Karpas-422 (cell line): ENCODE measurements around the gene PTPN12. TPM values are rescaled to one million over a fixed set of nuclear protein-coding genes. Genes with fewer than 3 reads are reported as not detected.

Experiments
- DNase-seq: peaks from one replicate; pipeline ENCODE4 v3.0.0-alpha.2; 2015
- H2AFZ ChIP-seq: fragments of 200-600 bp; sonication (generic); 2 replicates; pipeline ENCODE4 v1.6.1; 2014; ENCODE audit warnings: antibody characterized with exemption, low read length, mixed read lengths
- H3K27ac ChIP-seq: fragments of 200-600 bp; sonication (generic); 2 replicates; pipeline ENCODE4 v1.5.1; 2014; ENCODE audit warnings: mild to moderate bottlenecking, low read length, moderate library complexity
- H3K27me3 ChIP-seq: fragments of 200-600 bp; sonication (generic); 2 replicates; pipeline ENCODE4 v1.6.1; 2014; ENCODE audit warnings: low read length, mixed read lengths
- H3K36me3 ChIP-seq: fragments of 200-600 bp; sonication (generic); 2 replicates; pipeline ENCODE4 v1.6.1; 2014; ENCODE audit warnings: low read length, mixed read lengths; ENCODE audit not compliant: insufficient read depth
- H3K4me1 ChIP-seq: fragments of 200-600 bp; sonication (generic); 2 replicates; pipeline ENCODE4 v1.6.1; 2014; ENCODE audit warnings: mild to moderate bottlenecking, low read length, mixed read lengths
- H3K4me2 ChIP-seq: fragments of 200-600 bp; sonication (generic); 2 replicates; pipeline ENCODE4 v1.6.1; 2014; ENCODE audit warnings: low read length, low read depth, mild to moderate bottlenecking; ENCODE audit not compliant: poor library complexity, severe bottlenecking
- H3K4me3 ChIP-seq: fragments of 200-600 bp; sonication (generic); 2 replicates; pipeline ENCODE4 v1.5.1; 2014; ENCODE audit warnings: mild to moderate bottlenecking, antibody characterized with exemption, low read length, mixed read lengths
- H3K79me2 ChIP-seq: fragments of 200-600 bp; sonication (generic); 2 replicates; pipeline ENCODE4 v1.6.1; 2014; ENCODE audit warnings: mild to moderate bottlenecking, low read length, mixed read lengths
- H3K9ac ChIP-seq: fragments of 200-600 bp; sonication (generic); 2 replicates; pipeline ENCODE4 v1.6.0; 2014; ENCODE audit warnings: low read length
- H3K9me2 ChIP-seq: fragments of 200-600 bp; sonication (generic), shearing (Covaris generic); replicated peaks from 2 replicates; pipeline ENCODE4 v1.6.0; 2014; ENCODE audit warnings: mild to moderate bottlenecking, low read length, moderate library complexity; ENCODE audit not compliant: insufficient read depth
- H3K9me3 ChIP-seq: fragments of 300-700, 200-600 bp; sonication (generic); 2 replicates; pipeline ENCODE4 v1.6.1; 2014; ENCODE audit warnings: low read length, mixed read lengths
- H4K20me1 ChIP-seq: fragments of 200-600 bp; sonication (generic); 2 replicates; pipeline ENCODE4 v1.6.1; 2014; ENCODE audit warnings: mild to moderate bottlenecking, antibody characterized with exemption, low read length, low read depth; ENCODE audit not compliant: insufficient read depth
- total RNA-seq: library from RNA; depleted of rRNA; stranded (reverse); fragments of >200 nt; shearing (Covaris generic); gene quantifications from 2 replicates; pipeline ENCODE4 v1.2.3, GENCODE V29; 2014; ENCODE audit warnings: low replicate concordance

PTPN12 gene
- total RNA-seq, 1 experiment from 2014 or later = 17.1 TPM

GRCh38 chr7:77575187-77575586 lies 38.1 kb downstream of the PTPN12 start:
- Histone ChIP-seq H3K4me1 (peaks cover 5% of the 10 kb centered on the region), H3K9me3 (no peaks in the 10 kb centered on the region), H3K4me2 (no peak overlapping the region), H3K4me3 (no peak overlapping the region), H3K9me2 (no peaks in the 10 kb centered on the region), H2AFZ (no peak overlapping the region), H4K20me1 (no peaks in the 10 kb centered on the region), H3K79me2 (no peaks in the 10 kb centered on the region), H3K9ac (no peak overlapping the region), H3K27ac (no peak overlapping the region), H3K27me3 (no peaks in the 10 kb centered on the region), H3K36me3 (no peaks in the 10 kb centered on the region)
- no peak for DNase-seq

- Histone ChIP-seq H3K4me1 (peaks cover 5% of the 10 kb centered on the region), H3K27ac (no peak overlapping the region), H3K4me3 (no peak overlapping the region), H3K27me3 (no peaks in the 10 kb centered on the region), H2AFZ (no peak overlapping the region), H3K36me3 (no peaks in the 10 kb centered on the region), H3K79me2 (no peaks in the 10 kb centered on the region), H3K9ac (no peak overlapping the region), H3K4me2 (no peak overlapping the region), H3K9me2 (no peaks in the 10 kb centered on the region), H3K9me3 (no peaks in the 10 kb centered on the region), H4K20me1 (no peaks in the 10 kb centered on the region)
- no peak for DNase-seq
These were observed 39.8 kb downstream of the PTPN12 start for GRCh38 chr7:77576856-77577255.

- no peak overlapping the region for H2AFZ ChIP-seq
- H4K20me1 ChIP-seq = no peaks in the 10 kb centered on the region
- no peaks in the 10 kb centered on the region for H3K79me2 ChIP-seq
These were observed 42.7 kb downstream of the PTPN12 start for GRCh38 chr7:77579797-77580196.

GRCh38 chr7:77580762-77581350 lies 43.8 kb downstream of the PTPN12 start:
- Histone ChIP-seq H3K36me3 (no peaks in the 10 kb centered on the region), H3K4me3 (no peak overlapping the region), H3K79me2 (no peaks in the 10 kb centered on the region), H3K9me2 (no peaks in the 10 kb centered on the region), H3K4me2 (no peak overlapping the region), H3K4me1 (no peaks in the 10 kb centered on the region), H2AFZ (no peak overlapping the region), H3K27me3 (no peaks in the 10 kb centered on the region), H3K9me3 (no peaks in the 10 kb centered on the region), H4K20me1 (no peaks in the 10 kb centered on the region), H3K9ac (no peak overlapping the region), H3K27ac (no peak overlapping the region)
- no peak for DNase-seq

More at GRCh38 chr7:77579797-77580196, 42.7 kb downstream of the PTPN12 start:
- H3K27ac ChIP-seq = no peak overlapping the region
- H3K36me3 ChIP-seq = no peaks in the 10 kb centered on the region
- H3K4me3 ChIP-seq = no peak overlapping the region
- peaks cover 5% of the 10 kb centered on the region for H3K4me1 ChIP-seq
- DNase-seq = no peak
- no peak overlapping the region for H3K9ac ChIP-seq
- H3K4me2 ChIP-seq = no peak overlapping the region
- H3K9me2 ChIP-seq = no peaks in the 10 kb centered on the region
- H3K9me3 ChIP-seq = no peaks in the 10 kb centered on the region
- no peaks in the 10 kb centered on the region for H3K27me3 ChIP-seq

- no peak for DNase-seq
- Histone ChIP-seq H3K27ac (no peak overlapping the region), H3K79me2 (no peaks in the 10 kb centered on the region), H3K9ac (no peak overlapping the region), H3K4me2 (no peak overlapping the region), H2AFZ (no peak overlapping the region), H3K27me3 (no peaks in the 10 kb centered on the region), H3K4me1 (no peaks in the 10 kb centered on the region), H3K9me2 (no peaks in the 10 kb centered on the region), H4K20me1 (no peaks in the 10 kb centered on the region), H3K36me3 (no peaks in the 10 kb centered on the region), H3K4me3 (no peak overlapping the region), H3K9me3 (no peaks in the 10 kb centered on the region)
These were observed 50.2 kb downstream of the PTPN12 start for GRCh38 chr7:77587272-77587671.

GRCh38 chr7:77600952-77601351 lies 63.9 kb downstream of the PTPN12 start:
- no peak overlapping the region for H3K9ac ChIP-seq
- H3K9me2 ChIP-seq = no peaks in the 10 kb centered on the region
- H3K27ac ChIP-seq = no peak overlapping the region
- no peak for DNase-seq
- no peaks in the 10 kb centered on the region for H3K36me3 ChIP-seq
- H2AFZ ChIP-seq = no peak overlapping the region
- no peaks in the 10 kb centered on the region for H3K27me3 ChIP-seq
- no peaks in the 10 kb centered on the region for H3K4me1 ChIP-seq
- no peaks in the 10 kb centered on the region for H3K79me2 ChIP-seq
- H4K20me1 ChIP-seq = no peaks in the 10 kb centered on the region
- no peak overlapping the region for H3K4me2 ChIP-seq
- H3K9me3 ChIP-seq = no peaks in the 10 kb centered on the region
- no peak overlapping the region for H3K4me3 ChIP-seq

GRCh38 chr7:77606562-77606961 lies 69.5 kb downstream of the PTPN12 start:
- Histone ChIP-seq H3K27me3 (no peaks in the 10 kb centered on the region), H3K4me2 (no peak overlapping the region), H3K4me1 (no peaks in the 10 kb centered on the region), H3K79me2 (no peaks in the 10 kb centered on the region), H3K9me2 (no peaks in the 10 kb centered on the region), H3K36me3 (no peaks in the 10 kb centered on the region), H3K27ac (no peak overlapping the region), H2AFZ (no peak overlapping the region), H3K4me3 (no peak overlapping the region), H3K9me3 (no peaks in the 10 kb centered on the region), H3K9ac (no peak overlapping the region), H4K20me1 (no peaks in the 10 kb centered on the region)
- no peak for DNase-seq

GRCh38 chr7:77619314-77619713 lies 82.2 kb downstream of the PTPN12 start:
- Histone ChIP-seq H4K20me1 (no peaks in the 10 kb centered on the region), H2AFZ (no peak overlapping the region), H3K36me3 (no peaks in the 10 kb centered on the region), H3K4me3 (no peak overlapping the region), H3K9ac (no peak overlapping the region), H3K79me2 (no peaks in the 10 kb centered on the region), H3K9me2 (no peaks in the 10 kb centered on the region), H3K27ac (no peak overlapping the region), H3K4me2 (no peak overlapping the region), H3K9me3 (no peaks in the 10 kb centered on the region), H3K4me1 (no peaks in the 10 kb centered on the region), H3K27me3 (no peaks in the 10 kb centered on the region)
- DNase-seq = no peak
